HG03442 (cell line): ENCODE data around the gene HIBCH.
A peak's percentile ranks its signal among the peaks of the same experiment; 100 is the strongest.
"Not testable (repeated sequence)": the region's sequence is repeated elsewhere in the genome, so short reads cannot be mapped to it uniquely, and the experiment has no call there.

Experiments
- ATAC-seq: cut with Tn5 transposase; IDR thresholded peaks from one replicate; pipeline ENCODE4 v1.9.1; 2021; ENCODE audit warnings: mild to moderate bottlenecking, moderate library complexity; ENCODE audit not compliant: unreplicated experiment

The HIBCH gene

DNA sequence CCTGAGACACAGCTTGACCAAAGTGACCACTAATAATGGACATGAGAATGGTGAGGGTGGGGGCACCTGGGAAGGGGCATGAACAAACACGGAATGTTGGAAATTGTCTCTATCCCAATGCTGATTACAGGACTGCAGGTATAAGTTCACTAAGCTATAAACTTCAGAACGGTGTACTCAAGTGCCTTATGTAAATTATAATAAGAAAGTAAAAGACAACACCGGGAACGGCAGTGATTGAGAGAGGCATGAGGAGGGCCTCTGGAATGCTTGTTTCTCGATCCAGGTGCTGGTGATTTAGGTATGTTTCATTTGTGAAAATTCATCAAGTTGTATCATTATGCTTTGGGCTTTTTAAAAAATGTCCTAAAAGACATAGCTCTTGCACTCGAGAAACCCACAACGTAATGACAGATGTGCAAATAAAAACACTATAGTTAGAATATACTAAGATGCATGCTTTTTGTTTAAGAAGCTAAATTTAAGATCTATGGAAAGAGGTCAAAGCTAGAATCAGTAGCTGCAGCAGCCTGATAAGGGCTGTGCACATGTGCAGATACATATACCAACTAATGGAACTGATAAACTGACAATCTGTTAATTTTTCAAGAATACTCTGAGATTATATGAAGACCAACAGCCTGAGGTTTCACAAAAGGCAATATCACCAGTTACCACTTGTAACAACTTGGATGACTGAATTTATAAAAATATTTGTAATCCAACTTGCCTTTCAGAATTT is 7.6 kb downstream of the HIBCH start:
- no peak for ATAC-seq

DNA sequence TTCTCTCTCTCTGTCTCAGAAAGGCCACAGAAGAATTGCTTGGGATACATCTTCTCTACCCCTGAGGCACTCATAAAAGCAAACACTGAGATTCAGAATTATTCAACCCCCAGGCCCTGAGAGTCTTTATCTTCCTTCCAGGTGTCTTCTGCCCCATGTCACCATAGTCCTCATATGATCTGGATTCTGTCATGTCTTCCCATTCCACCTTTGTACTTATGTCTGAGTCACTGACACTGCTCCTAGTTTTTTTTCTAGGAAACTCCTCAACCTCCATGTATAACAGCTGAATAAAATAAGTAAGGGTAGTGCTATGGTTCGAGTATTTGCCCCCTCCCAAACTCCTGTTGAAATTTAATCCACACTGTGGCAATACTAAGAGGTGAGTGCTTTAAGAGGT is 11.6 kb downstream of the HIBCH start:
- no peak for ATAC-seq

DNA sequence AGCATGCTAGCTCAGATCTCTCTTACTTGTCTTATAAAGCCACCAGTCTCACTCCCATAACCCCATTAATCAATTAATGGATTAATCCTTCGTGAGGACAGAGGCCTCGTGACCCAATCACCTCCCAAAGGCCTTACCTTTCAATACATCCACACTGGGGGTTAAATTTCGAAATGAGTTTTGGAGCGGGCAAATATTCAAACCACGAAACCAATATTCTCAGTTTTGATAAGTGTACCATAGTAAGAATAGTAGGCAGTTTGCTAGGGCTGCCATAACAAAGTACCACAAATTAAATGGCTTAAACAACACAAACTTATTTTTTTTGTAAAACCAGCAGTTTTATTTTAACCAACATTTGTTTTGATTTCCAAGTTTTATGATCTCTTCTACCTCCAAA is 15.2 kb downstream of the HIBCH start:
- ATAC-seq, result peak; percentile 63

DNA sequence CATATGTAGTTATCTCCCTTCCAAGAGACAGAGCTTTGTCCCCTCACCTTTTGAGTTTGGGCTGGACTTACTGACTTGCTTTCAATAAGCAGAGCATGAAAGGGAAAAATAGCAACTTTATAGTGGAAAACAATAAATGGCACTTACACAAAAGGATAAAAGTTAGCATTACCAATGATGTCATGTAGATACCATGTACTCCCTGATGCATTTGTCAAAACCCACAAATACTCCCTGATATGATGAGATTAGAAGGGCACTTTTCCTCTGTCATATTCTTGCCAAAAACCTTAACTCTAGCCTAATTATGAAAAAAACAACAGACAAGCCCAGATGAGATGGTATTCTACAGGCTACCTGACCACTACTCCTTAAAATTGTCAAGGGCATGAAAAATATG is 16.0 kb downstream of the HIBCH start:
- no peak for ATAC-seq

DNA sequence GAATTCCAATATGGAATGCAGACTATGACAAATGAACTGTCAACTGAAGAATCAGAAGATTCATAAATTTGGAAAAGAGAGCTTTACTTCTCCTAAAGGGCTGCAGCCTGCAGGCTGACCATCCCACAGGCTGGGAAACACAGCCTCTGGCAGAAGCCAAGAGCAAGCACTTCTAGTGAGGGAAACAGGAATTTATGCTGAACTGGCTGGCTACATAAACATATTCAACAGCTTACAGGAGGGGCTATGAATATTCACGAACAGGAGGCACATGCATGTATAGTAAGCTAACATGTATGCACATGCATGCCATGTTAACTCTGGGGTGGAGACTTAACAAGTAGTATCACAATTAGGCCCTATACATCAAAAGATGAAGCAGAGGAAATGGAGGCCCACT is 17.6 kb downstream of the HIBCH start:
- no peak for ATAC-seq

DNA sequence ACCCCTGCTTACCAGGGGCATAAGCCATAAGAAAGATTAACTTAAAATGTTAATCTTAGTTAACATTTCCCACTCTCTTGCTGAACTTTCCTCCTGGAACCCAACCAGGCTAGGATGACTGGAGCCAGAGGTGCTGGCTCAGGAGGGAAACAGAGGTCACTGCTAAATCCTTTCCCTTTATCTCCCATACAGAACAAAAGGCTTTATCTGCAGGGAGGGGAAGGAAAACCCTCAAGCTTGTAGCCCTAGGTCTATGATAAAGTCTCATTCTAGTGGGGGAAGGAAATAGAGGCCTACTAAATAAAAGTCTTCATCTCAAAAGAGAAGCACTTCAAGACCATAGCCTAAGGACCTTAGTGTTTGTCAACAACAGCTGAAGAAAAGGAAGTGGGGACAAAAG is 18.6 kb downstream of the HIBCH start:
- ATAC-seq, result no peak

GRCh38 chr2:190297880-190298279 is 21.7 kb downstream of the HIBCH start:
- ATAC-seq, result not testable (repeated sequence)

- no peak for ATAC-seq
Observed at GRCh38 chr2:190283783-190284182, 35.8 kb downstream of the HIBCH start.

DNA sequence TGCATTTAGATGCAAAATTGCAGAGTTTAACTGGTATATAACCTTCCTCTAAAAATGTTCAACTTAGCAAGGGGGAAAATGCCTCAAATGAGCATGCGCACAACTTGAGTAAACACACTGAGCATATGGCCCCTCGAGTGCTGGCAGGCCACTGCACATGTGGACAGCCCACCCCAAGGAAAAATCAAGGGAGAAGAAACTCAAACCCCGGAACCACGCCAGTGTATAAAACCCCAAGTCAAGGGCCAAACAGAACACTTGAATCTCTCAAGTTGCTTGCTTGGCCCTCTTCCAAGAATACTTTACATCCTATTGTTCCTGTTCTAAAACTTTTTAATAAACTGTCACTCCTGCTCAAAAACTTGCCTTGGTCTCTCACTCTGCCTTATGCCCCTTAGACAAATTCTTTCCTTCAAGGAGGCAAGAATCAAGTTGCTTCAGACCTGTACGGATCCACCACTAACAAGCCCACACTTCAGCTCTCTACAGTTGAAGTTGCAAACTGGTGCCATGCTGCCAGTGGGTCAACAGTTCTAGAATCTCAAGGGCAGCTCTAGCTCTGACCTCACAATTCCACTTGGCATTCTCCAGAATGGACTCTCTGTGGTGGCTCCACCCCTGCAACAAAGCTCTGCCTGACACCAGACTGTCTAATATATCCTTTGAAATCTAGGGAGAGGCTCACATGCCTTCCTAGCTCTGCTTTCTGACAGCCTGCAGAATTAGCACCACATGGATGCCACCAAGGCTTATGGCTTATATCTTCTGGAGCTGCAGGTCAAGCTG is 38.9 kb downstream of the HIBCH start:
- ATAC-seq, result no peak

GRCh38 chr2:190279256-190280134 is 40.1 kb downstream of the HIBCH start:
- ATAC-seq, result not testable (repeated sequence)

DNA sequence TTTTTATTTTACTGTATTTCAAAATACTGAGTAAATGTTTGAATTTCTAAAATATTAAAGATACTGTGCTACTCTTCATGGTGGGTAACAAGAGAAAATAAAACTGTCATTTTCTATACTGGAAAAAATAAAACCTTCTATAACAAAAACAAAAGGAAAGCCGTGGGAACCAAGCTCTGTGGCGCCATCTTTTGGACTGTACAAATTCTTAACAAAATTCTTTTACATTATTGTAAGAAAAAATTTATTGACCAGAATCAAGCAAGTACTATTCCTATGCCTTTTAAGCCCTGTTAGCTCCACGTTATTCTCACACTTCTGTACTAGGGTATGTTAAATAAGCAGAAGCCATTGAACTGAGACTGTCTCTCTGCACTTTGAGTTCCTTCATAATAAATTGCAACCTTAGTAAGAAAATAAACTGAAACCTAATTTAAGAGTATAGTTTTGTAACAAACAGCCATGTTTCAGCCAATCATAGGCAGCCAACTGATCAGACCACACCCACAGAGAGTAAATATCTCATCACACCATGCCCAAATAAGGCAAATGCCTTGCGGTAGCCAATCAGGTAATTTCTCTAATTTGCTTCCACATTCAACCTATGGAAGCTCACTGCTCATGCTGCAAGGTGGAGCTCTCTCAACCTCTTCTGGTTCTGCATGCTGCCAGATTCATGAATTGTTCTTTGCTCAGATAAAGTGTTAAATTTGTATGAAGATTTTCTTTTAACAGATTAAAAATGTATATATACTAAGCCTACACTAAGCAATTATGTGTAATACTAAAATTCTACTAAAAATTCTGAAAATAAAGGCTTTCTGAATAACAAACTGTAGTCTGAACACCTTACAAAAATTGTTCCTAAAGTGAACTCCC is 42.2 kb downstream of the HIBCH start:
- ATAC-seq, result no peak

GRCh38 chr2:190272457-190272842 is 47.2 kb downstream of the HIBCH start:
- no peak for ATAC-seq

GRCh38 chr2:190271783-190272456 is 47.7 kb downstream of the HIBCH start:
- no peak for ATAC-seq

GRCh38 chr2:190270298-190270697 is 49.3 kb downstream of the HIBCH start:
- no peak for ATAC-seq

DNA sequence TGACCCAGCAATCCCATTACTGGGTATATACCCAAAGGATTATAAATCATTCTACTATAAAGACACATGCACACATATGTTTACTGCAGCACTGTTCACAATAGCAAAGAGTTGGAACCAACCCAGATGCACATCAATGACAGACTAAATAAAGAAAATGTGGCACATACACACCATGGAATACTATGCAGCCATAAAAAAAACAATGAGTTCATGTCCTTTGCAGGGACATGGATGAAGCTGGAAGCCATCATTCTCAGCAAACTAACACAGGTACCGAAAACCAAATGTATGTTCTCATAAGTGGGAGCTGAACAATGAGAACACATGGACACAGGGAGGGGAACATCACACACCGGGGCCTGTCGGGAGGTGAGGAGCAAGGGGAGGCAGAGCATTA is 49.9 kb downstream of the HIBCH start:
- ATAC-seq, result not testable (repeated sequence)

DNA sequence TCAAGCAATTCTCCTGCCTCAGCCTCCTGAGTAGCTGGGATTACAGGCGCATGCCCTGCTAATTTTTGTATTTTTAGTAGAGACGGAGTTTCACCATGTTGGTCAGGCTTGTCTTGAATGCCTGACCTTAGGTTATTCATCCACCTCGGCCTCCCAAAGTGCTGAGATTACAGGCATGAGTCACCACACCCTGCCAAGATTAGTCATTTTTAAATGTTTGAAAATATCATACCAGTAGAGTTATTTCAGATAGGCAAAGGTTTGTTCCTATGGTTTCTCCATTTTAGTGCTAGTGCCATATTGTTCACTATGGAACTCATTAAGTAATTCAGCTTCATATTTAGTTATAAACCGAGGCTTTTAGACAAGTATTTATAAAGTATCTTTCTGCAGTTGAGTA is 52.3 kb downstream of the HIBCH start:
- no peak for ATAC-seq

DNA sequence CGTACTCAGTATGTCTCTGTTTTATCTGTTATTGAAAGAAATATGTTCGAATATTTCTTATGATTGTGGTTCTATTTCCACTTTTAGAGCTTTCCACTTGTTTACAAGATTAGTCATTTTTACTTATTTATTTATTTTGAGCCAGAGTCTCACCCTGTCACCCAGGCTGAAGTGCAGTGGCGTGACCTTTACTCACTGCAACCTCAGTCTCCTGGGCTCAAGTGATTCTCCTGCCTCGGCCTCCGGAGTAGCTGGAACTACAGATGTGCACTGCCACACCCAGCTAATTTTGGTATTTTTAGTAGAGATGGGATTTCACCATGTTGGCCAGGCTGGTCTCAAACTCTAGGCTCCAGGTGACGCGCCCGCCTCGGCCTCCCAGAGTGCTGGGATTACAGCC is 53.3 kb downstream of the HIBCH start:
- no peak for ATAC-seq

GRCh38 chr2:190261851-190262250 is 57.8 kb downstream of the HIBCH start:
- ATAC-seq, result no peak

DNA sequence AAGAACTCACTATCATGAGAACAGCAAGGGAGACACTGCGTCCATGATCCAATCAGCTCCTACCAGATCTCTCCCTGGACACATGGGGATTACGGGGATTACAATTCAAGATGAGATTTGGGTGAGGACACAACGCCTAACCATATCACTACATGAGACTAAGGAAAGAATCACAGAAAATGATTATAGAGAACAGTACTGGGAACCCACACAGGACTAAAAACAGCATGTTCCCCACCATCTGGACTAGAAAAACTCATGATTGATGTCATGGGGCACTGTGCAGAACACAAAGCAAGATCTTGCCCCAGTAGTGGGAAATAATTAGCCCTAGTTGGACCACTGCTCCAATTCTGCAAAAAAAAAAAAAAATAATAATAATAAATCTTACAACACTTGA is 63.5 kb downstream of the HIBCH start:
- no peak for ATAC-seq

DNA sequence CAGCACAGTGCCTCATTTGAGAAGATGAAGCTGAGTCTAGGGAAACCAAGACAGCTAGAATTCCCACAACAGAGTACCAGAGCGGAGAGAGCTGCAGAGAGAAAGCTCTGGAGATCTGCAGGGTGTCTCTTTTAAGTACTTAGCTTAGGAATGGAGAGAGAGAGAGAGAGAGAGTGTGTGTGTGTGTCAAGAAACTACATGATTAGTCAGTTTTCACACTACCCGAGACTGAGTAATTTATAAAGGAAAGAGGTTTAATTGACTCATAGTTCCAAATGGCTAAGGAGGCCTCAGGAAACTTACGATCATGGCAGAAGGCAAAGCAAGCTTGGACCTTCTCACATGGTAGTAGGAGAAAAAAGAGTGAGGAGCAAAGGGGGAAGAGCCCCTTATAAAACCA is 64.0 kb downstream of the HIBCH start:
- ATAC-seq, result no peak
